ENCODE measurements around the gene CCSAP. TPM values are rescaled to one million over a fixed set of nuclear protein-coding genes. Genes with fewer than 3 reads are reported as not detected.

CCSAP gene
- total and polyA plus RNA-seq, 2 of the 13 experiments (the other 11 are each of a cell fraction or from before 2014, with no cell fraction given): 3.7 to 9.0 TPM

DNA sequence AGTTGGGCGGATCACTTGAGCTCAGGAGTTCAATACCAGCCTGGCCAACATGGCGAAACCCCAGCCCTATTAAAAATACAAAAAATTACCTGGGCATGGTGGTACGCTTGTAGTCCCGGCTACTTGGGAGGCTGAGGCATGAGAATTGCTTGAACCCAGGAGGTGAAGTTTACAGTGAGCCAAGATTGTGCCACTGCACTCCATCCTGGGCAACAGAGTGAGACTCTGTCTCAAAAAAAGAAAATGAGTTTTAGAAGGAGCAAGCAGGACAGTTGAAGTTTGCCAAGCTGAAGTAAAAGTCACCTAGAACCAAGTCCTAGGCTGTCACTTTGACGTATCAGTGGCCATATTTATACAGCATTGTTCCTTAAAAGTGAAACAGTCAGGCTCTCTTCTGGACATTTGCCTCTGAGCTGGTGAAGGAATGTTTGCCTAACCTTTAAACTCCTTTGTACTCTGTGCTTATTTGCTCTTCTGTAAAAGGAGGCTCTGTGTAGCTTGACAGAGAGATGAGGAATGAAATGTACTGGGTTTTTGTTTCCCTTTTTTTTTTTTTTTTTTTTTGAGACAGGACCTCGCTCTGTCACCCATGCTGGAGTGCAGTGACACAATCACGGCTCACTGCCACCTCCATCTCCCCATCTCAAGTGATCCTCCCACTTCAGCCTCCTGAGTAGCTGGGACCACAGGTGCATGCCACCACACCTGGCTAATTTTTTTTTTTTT lies 69.2 kb downstream of the CCSAP start (continued):
- TF ChIP-seq MAZ (IDR thresholded peaks at IDR 0.05; ENCODE audit: borderline replicate concordance, low read depth, low read length): no peak
- no peak for TF ChIP-seq MAZ (CRISPR knock-in tag; IDR thresholded peaks at IDR 0.05; ENCODE audit: low read depth)
- no peak for TF ChIP-seq ZNF563 (CRISPR knock-in tag; IDR thresholded peaks at IDR 0.05)
- TF ChIP-seq, protein P1, sequence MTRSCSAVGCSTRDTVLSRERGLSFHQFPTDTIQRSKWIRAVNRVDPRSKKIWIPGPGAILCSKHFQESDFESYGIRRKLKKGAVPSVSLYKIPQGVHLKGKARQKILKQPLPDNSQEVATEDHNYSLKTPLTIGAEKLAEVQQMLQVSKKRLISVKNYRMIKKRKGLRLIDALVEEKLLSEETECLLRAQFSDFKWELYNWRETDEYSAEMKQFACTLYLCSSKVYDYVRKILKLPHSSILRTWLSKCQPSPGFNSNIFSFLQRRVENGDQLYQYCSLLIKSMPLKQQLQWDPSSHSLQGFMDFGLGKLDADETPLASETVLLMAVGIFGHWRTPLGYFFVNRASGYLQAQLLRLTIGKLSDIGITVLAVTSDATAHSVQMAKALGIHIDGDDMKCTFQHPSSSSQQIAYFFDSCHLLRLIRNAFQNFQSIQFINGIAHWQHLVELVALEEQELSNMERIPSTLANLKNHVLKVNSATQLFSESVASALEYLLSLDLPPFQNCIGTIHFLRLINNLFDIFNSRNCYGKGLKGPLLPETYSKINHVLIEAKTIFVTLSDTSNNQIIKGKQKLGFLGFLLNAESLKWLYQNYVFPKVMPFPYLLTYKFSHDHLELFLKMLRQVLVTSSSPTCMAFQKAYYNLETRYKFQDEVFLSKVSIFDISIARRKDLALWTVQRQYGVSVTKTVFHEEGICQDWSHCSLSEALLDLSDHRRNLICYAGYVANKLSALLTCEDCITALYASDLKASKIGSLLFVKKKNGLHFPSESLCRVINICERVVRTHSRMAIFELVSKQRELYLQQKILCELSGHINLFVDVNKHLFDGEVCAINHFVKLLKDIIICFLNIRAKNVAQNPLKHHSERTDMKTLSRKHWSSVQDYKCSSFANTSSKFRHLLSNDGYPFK (CRISPR knock-in tag; IDR thresholded peaks at IDR 0.05; ENCODE audit: borderline replicate concordance): no peak
- TF ChIP-seq ZNF335 (CRISPR knock-in tag; IDR thresholded peaks at IDR 0.05): 0 out of 2 replicates have a peak, but pooled peaks have one; percentile 29
- no peak for TF ChIP-seq ZC3H4 (CRISPR knock-in tag; IDR thresholded peaks at IDR 0.05; ENCODE audit: borderline replicate concordance)
- TF ChIP-seq NFIC (IDR thresholded peaks at IDR 0.05; ENCODE audit: low read length): peak; percentile 82; the same call in 1 of the 2 replicates
- peak; percentile 56 for TF ChIP-seq ZEB1 (IDR thresholded peaks at IDR 0.05; ENCODE audit: insufficient replicate concordance, low read depth)
- TF ChIP-seq ZFP37 (CRISPR knock-in tag; IDR thresholded peaks at IDR 0.05; ENCODE audit: borderline replicate concordance): no peak
- TF ChIP-seq ZNF598 (CRISPR knock-in tag; IDR thresholded peaks at IDR 0.05; ENCODE audit: borderline replicate concordance): no peak
- no peak for TF ChIP-seq ZNF672 (CRISPR knock-in tag; IDR thresholded peaks at IDR 0.05)
- peak; percentile 96 for TF ChIP-seq SAP130 (CRISPR knock-in tag; IDR thresholded peaks at IDR 0.05; ENCODE audit: low read depth)
- TF ChIP-seq KLF12 (CRISPR knock-in tag; IDR thresholded peaks at IDR 0.05; ENCODE audit: borderline replicate concordance): no peak
- no peak; the same call in 1 of the 2 replicates for TF ChIP-seq MIER2 (CRISPR knock-in tag; IDR thresholded peaks at IDR 0.05)
- TF ChIP-seq, protein P2, sequence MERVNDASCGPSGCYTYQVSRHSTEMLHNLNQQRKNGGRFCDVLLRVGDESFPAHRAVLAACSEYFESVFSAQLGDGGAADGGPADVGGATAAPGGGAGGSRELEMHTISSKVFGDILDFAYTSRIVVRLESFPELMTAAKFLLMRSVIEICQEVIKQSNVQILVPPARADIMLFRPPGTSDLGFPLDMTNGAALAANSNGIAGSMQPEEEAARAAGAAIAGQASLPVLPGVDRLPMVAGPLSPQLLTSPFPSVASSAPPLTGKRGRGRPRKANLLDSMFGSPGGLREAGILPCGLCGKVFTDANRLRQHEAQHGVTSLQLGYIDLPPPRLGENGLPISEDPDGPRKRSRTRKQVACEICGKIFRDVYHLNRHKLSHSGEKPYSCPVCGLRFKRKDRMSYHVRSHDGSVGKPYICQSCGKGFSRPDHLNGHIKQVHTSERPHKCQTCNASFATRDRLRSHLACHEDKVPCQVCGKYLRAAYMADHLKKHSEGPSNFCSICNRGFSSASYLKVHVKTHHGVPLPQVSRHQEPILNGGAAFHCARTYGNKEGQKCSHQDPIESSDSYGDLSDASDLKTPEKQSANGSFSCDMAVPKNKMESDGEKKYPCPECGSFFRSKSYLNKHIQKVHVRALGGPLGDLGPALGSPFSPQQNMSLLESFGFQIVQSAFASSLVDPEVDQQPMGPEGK (CRISPR knock-in tag; IDR thresholded peaks at IDR 0.05): no peak; the same call in 1 of the 2 replicates
- no peak for TF ChIP-seq ZNF10 (CRISPR knock-in tag; IDR thresholded peaks at IDR 0.05; ENCODE audit: borderline replicate concordance, low read depth)
- no peak for TF ChIP-seq CREBL2 (CRISPR knock-in tag; IDR thresholded peaks at IDR 0.05; ENCODE audit: borderline replicate concordance)
- peak in 1 of 2 experiments; percentile 54; a peak in 2 of 4 replicates for TF ChIP-seq REST (IDR thresholded peaks at IDR 0.05; ENCODE audit: borderline replicate concordance in 1 of 2, low read depth in 1 of 2, low read length in 2 of 2)
- no peak for TF ChIP-seq SNRNP70 (IDR thresholded peaks at IDR 0.05; ENCODE audit: low read depth, low read length)
- no peak for TF ChIP-seq THYN1 (CRISPR knock-in tag; IDR thresholded peaks at IDR 0.05; ENCODE audit: borderline replicate concordance, low read depth)
- no peak; the same call in 1 of the 2 replicates for TF ChIP-seq MYNN (CRISPR knock-in tag; IDR thresholded peaks at IDR 0.05; ENCODE audit: low read depth)
